TTC549 (cell line): ENCODE measurements around the gene LBX2.
A peak's percentile ranks its signal among the peaks of the same experiment; 100 is the strongest.
"Not testable (repeated sequence)": the region's sequence is repeated elsewhere in the genome, so short reads cannot be mapped to it uniquely, and the experiment has no call there.

Experiments
- FAIRE-seq: peaks from 2 replicates; lab custom pipeline; 2012; peaks lifted over from hg19 to GRCh38; lab: Jason Lieb, UNC

LBX2 gene

GRCh38 chr2:74482801-74483674, 16.4 kb downstream of the LBX2 start, which contains the start of the genes CCDC142 and TTC31:
CCDC142 (minus strand) TSS chr2:74482998; CDS start chr2:74482837, 161 bp downstream.
TTC31 (plus strand) TSS chr2:74483081; CDS start chr2:74483096, 15 bp downstream.
- FAIRE-seq, result peak; percentile 52

GRCh38 chr2:74481961-74482800, 17.2 kb downstream of the LBX2 start:
- FAIRE-seq, result no peak

- FAIRE-seq, result no peak
Measured at GRCh38 chr2:74481431-74481830, 18.0 kb downstream of the LBX2 start.

- FAIRE-seq, result no peak
Measured at GRCh38 chr2:74474899-74475298, 24.5 kb downstream of the LBX2 start.

GRCh38 chr2:74474481-74474880, 24.9 kb downstream of the LBX2 start:
- FAIRE-seq, result no peak

- FAIRE-seq, result no peak
Measured at GRCh38 chr2:74472945-74473258, 26.5 kb downstream of the LBX2 start.

GRCh38 chr2:74472086-74472944, 27.1 kb downstream of the LBX2 start, which contains the start of gene MRPL53:
MRPL53 (minus strand) TSS chr2:74472680; CDS start chr2:74472660, 20 bp downstream.
- peak; percentile 60 for FAIRE-seq

GRCh38 chr2:74471332-74472065, 27.9 kb downstream of the LBX2 start:
- FAIRE-seq, result no peak

GRCh38 chr2:74470742-74471141, 28.7 kb downstream of the LBX2 start:
- not testable (repeated sequence) for FAIRE-seq

GRCh38 chr2:74464406-74464805, 35.0 kb downstream of the LBX2 start:
- no peak for FAIRE-seq

GRCh38 chr2:74462786-74463105, 36.7 kb downstream of the LBX2 start:
- no peak for FAIRE-seq

- FAIRE-seq, result no peak
Measured at GRCh38 chr2:74462054-74462785, 37.2 kb downstream of the LBX2 start.

- no peak for FAIRE-seq
Measured at GRCh38 chr2:74461187-74462053, 38.0 kb downstream of the LBX2 start.

GRCh38 chr2:74460187-74460586, 39.2 kb downstream of the LBX2 start:
- FAIRE-seq, result not testable (repeated sequence)

GRCh38 chr2:74459503-74460118, 39.8 kb downstream of the LBX2 start:
- not testable (repeated sequence) for FAIRE-seq

GRCh38 chr2:74458938-74459363, 40.5 kb downstream of the LBX2 start:
- FAIRE-seq, result no peak

GRCh38 chr2:74458132-74458937, 41.1 kb downstream of the LBX2 start, which contains the start of gene WBP1:
WBP1 (plus strand) TSS chr2:74458438; CDS start chr2:74458603, 165 bp downstream.
- peak; percentile 99 for FAIRE-seq

GRCh38 chr2:74457549-74458131, 41.8 kb downstream of the LBX2 start:
- no peak for FAIRE-seq
